K562 (cell line): ENCODE measurements around the gene BASP1.

ENCODE experiments used
- CHD1 ChIP-seq: fragments of 200-600 bp; sonication (generic); IDR thresholded peaks from one replicate; pipeline ENCODE4 v1.6.1; 2012; ENCODE audit warnings: mild to moderate bottlenecking, moderate library complexity, low read length, inconsistent platforms
- MTA3 ChIP-seq: fragments of 450-650 bp; formaldehyde crosslinking; IDR thresholded peaks from 2 replicates; pipeline ENCODE4 v1.6.1; 2017; ENCODE audit warnings: mild to moderate bottlenecking, borderline replicate concordance
- MXI1 ChIP-seq: IDR thresholded peaks from 2 replicates; pipeline ENCODE4 v1.6.1; 2011; ENCODE audit warnings: low read depth, mild to moderate bottlenecking, improper control_type of control experiment, low read length
- POLR2A ChIP-seq: fragments of 450-650 bp; conservative IDR thresholded peaks from 2 replicates; pipeline ENCODE4 v1.6.1; 2016
- RFX5 ChIP-seq: IDR thresholded peaks from 2 replicates; pipeline ENCODE4 v1.6.1; 2011; ENCODE audit warnings: low read depth, mild to moderate bottlenecking, improper control_type of control experiment, low read length
- TF ChIP-seq, protein P1 (sequence below): fragments of 250-450 bp; sonication (Bioruptor Pico); IDR thresholded peaks from 2 replicates; pipeline ENCODE4 v1.8.0; 2021; ENCODE audit warnings: borderline replicate concordance, mild to moderate bottlenecking, moderate library complexity; ENCODE audit not compliant: poor library complexity, severe bottlenecking
- TF ChIP-seq, protein P2 (sequence below): sonication (generic); formaldehyde crosslinking; IDR thresholded peaks from 2 replicates; pipeline ENCODE4 v1.8.0; 2022; ENCODE audit warnings: missing genetic modification reagents, mild to moderate bottlenecking, borderline replicate concordance
- TF ChIP-seq, protein P3 (sequence below), 3 experiments: IDR thresholded peaks in 2 of 3; conservative IDR thresholded peaks in 1 of 3; 2 replicates each; pipeline ENCODE4 v1.5.1; 2011 to 2012; ENCODE audit warnings: low read length in 3 of 3, mild to moderate bottlenecking in 3 of 3, control low read depth in 2 of 3, improper control_type of control experiment in 1 of 3, inconsistent platforms in 1 of 3, low read depth in 1 of 3, mixed read lengths in 1 of 3, moderate library complexity in 1 of 3; ENCODE audit not compliant: insufficient read depth in 2 of 3
- TF ChIP-seq, protein P4 (sequence below), 2 experiments: fragments of 450-650 bp; IDR thresholded peaks; 2 replicates each; pipeline ENCODE4 v1.6.1; 2016; ENCODE audit warnings: mild to moderate bottlenecking in 2 of 2, borderline replicate concordance in 1 of 2, low read depth in 1 of 2, moderate library complexity in 1 of 2

DNA sequence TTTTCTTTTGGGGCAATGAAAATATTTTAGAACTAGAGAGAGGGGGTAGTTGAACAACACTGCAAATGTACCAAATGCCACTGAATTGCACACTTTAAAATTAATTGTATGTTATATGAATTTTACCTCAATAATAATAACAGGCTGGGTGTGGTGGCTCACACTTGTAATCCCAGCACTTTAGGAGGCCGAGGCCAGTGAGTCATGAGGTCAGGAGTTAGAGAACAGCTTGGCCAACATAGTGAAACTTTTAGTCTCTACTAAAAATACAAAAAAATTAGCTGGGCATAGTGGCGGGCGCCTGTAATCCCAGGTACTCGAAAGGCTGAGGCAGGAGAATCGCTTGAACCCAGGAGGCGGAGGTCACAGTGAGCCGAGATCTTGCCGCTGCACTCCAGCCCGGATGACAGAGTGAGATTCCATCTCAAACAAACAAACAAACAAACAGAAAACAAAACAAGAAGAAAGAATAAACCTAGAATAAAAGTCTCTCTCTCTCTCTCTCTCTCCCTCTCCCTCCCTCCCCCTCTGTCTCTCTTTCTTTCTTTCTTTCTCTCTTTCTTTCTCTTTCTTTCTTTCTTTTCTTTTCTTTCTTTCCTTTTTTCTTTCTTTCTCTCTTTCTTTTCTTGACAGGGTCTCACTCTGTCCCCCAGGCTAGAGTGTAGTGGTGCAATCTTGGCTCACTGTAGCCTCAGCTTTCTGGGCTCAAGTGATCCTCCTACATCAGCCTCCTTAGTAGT, 91.1 kb downstream of the BASP1 start:
- TF ChIP-seq CHD1 (no peak), MTA3 (no peak), MXI1 (no peak), RFX5 (no peak), POLR2A (no peak)
- TF ChIP-seq, protein P1, sequence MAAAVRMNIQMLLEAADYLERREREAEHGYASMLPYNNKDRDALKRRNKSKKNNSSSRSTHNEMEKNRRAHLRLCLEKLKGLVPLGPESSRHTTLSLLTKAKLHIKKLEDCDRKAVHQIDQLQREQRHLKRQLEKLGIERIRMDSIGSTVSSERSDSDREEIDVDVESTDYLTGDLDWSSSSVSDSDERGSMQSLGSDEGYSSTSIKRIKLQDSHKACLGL: no peak
- TF ChIP-seq, protein P2, sequence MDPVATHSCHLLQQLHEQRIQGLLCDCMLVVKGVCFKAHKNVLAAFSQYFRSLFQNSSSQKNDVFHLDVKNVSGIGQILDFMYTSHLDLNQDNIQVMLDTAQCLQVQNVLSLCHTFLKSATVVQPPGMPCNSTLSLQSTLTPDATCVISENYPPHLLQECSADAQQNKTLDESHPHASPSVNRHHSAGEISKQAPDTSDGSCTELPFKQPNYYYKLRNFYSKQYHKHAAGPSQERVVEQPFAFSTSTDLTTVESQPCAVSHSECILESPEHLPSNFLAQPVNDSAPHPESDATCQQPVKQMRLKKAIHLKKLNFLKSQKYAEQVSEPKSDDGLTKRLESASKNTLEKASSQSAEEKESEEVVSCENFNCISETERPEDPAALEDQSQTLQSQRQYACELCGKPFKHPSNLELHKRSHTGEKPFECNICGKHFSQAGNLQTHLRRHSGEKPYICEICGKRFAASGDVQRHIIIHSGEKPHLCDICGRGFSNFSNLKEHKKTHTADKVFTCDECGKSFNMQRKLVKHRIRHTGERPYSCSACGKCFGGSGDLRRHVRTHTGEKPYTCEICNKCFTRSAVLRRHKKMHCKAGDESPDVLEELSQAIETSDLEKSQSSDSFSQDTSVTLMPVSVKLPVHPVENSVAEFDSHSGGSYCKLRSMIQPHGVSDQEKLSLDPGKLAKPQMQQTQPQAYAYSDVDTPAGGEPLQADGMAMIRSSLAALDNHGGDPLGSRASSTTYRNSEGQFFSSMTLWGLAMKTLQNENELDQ (CRISPR knock-in tag): no peak
- TF ChIP-seq, protein P3, sequence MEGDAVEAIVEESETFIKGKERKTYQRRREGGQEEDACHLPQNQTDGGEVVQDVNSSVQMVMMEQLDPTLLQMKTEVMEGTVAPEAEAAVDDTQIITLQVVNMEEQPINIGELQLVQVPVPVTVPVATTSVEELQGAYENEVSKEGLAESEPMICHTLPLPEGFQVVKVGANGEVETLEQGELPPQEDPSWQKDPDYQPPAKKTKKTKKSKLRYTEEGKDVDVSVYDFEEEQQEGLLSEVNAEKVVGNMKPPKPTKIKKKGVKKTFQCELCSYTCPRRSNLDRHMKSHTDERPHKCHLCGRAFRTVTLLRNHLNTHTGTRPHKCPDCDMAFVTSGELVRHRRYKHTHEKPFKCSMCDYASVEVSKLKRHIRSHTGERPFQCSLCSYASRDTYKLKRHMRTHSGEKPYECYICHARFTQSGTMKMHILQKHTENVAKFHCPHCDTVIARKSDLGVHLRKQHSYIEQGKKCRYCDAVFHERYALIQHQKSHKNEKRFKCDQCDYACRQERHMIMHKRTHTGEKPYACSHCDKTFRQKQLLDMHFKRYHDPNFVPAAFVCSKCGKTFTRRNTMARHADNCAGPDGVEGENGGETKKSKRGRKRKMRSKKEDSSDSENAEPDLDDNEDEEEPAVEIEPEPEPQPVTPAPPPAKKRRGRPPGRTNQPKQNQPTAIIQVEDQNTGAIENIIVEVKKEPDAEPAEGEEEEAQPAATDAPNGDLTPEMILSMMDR (IDR thresholded peaks at IDR 0.05 in 2 of 3, conservative IDR thresholded peaks at IDR 0.05 in 1 of 3; ENCODE audit: insufficient read depth in 2 of 3, low read depth in 1 of 3, low read length in 3 of 3): no peak
- TF ChIP-seq, protein P4, sequence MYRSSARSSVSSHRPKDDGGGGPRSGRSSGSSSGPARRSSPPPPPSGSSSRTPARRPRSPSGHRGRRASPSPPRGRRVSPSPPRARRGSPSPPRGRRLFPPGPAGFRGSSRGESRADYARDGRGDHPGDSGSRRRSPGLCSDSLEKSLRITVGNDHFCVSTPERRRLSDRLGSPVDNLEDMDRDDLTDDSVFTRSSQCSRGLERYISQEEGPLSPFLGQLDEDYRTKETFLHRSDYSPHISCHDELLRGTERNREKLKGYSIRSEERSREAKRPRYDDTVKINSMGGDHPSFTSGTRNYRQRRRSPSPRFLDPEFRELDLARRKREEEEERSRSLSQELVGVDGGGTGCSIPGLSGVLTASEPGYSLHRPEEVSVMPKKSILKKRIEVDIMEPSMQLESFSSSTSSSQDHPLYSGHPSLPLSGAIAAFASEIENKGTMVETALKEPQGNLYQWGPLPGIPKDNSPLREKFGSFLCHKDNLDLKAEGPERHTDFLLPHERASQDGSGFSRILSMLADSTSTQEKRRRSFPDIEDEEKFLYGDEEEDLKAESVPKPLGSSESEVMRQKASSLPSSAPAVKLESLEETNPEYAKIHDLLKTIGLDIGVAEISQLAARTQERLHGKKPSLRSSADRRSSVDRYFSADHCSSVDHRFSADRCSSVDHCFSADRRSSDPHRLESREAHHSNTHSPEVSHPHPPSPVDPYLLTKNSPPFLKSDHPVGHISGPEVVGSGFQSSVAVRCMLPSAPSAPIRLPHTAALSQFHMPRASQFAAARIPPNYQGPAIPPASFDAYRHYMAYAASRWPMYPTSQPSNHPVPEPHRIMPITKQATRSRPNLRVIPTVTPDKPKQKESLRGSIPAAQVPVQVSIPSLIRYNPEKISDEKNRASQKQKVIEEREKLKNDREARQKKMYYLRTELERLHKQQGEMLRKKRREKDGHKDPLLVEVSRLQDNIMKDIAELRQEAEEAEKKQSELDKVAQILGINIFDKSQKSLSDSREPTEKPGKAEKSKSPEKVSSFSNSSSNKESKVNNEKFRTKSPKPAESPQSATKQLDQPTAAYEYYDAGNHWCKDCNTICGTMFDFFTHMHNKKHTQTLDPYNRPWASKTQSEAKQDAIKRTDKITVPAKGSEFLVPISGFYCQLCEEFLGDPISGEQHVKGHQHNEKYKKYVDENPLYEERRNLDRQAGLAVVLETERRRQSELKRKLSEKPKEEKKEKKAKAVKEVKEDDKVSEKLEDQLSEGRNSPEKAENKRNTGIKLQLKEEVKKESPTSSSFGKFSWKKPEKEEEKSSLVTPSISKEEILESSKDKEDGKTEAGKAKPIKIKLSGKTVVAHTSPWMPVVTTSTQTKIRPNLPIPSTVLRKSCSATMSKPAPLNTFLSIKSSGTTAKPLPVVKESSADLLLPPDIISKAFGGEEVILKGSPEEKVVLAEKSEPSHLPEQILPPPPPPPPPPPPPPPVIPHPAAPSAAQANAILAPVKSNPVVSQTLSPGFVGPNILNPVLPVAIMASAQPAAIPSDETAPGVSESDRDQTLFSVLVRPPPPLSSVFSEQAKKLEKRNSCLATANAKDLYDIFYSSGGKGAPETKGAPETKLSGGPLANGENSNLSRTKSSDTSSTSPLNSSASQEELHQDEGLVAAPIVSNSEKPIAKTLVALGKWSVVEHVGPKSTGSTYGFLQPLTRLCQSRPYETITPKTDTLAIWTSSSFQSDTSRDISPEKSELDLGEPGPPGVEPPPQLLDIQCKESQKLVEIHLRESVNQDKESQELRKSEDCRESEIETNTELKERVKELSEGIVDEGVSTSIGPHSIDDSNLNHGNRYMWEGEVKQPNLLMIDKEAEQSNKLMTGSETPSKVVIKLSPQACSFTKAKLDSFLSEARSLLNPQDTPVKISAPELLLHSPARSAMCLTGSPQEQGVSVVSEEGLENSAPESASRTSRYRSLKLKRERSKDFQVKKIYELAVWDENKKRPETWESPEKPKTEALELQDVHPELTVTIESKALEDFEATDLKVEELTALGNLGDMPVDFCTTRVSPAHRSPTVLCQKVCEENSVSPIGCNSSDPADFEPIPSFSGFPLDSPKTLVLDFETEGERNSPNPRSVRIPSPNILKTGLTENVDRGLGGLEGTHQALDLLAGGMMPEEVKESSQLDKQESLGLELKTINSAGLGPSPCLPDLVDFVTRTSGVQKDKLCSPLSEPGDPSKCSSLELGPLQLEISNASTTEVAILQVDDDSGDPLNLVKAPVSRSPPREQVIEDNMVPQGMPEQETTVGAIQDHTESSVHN (IDR thresholded peaks at IDR 0.05; ENCODE audit: borderline replicate concordance in 1 of 2, low read depth in 1 of 2): no peak
